ENCODE data around the gene SETX.
A peak's percentile ranks its signal among the peaks of the same experiment; 100 is the strongest.

The SETX gene

DNA sequence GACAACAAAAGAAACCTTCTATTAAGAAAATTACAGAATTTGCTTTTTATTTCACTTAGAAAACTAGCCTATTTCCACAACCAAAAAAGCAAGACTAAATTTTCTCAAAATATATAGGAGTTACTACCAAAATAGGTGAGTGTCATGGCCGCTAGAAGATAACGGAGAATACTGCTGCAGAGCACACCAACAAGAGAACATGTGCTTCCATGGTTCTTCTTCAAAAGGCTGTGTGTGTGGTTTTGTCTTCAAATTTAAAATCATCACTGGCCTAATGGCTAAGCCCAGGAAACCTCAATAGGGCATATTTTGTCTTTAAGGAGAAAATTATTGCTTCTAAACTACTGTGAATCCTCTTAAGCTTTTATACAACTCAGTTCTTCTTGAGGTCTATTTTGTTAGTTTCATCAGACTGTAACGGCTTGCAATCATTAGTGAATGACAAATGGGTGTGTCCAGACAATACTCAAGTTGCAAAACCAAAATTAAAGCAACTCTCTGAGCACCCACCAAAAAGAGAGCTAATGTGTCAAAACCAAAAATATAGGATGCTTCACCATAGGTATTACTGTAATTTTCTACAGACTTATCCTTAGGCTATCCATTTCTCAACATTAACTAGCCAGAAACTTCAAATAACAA, 3.3 kb downstream of the SETX start:
- no peak for DNase-seq (ENCODE audit: low spot score)

DNA sequence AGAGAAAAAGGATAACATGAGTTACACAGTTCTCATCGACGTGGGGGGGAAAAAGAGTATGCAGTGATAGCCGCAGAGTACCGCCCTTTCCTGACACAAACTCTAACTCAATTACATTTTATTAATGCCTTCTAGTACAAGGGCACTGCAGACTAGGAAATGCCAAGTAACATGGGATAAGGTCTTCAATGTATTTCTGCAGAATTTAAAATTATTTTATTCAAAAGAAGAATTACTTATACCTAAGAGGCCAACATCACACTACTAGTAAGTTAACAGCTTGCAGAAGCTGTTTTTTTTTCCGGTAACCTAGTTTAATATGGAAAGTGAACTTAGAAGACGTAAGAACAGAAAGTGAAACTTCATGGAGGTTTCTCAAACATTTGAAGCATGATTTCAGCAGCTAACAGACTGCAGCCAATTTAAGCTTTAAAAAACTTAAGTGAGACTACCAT, 3.9 kb downstream of the SETX start:
- peak; percentile 58 for DNase-seq (ENCODE audit: low spot score)

DNA sequence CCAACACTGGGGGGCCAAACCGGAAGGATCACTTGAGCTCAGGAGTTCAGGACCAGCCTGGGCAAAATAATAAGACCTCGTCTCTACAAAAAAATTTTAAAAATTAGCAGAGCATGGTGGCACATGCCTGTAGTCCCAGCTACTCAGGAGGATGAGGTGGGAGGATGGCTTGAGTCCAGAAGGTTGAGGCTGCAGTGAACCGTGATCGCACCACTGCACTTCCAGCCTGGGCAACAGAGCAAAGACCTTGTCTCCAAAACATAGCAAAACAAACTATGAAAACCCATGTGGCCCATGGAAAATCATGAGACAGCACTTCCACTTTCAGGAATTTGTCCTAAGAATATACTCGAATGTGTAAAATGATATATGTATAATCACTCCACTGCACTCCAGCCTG, 6.1 kb downstream of the SETX start:
- no peak for DNase-seq (ENCODE audit: low spot score)

DNA sequence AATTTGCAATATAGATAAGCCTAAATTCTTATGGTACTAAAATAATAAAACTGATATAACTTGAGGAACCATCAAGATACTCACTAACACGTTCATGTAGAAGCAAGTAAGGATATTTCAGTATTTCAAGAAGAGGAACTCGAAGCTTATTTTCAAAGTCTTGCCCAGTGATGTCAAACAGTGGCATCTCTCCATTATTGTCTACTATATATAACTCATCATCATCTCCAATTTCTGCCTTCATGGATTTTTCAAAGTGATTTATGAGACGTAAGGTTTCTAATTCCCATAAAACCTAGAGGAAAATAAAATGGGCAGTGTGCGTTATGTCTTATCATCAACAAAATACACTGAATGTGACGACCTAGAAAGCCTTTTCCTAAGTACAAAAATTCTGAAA, 8.6 kb downstream of the SETX start:
- DNase-seq (ENCODE audit: low spot score): no peak

DNA sequence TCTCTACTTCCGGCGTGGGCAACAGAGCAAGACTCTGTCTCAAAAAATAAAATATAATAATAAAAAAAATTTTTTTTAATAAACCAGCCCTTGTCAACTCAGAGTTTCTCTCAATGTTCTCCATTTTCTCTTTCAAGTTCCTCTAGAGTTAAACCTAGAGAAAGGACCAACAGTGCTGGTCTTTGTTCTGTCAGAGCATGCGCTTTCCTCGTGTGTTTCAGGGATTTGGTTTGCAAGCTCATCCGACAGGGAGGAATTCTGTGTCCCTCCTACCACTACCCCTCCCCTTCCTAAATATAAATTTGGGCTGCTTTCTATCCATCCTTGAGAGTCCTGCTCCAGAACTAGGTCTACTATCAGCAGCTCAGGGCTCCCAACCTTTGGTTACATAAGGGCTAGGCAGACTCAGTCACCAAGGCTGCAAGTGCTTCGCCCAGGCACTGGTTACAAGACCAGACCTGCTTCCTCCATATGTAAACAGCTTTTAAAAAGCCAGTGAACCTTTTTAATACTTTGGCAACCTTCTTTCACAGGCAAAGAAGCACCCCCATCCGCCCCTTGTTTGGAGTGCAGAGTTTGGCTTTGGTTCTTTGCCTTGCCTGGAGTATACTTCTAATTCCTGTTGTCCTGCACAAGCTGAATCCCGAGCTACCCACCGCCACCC, 13.5 kb downstream of the SETX start:
- no peak for DNase-seq (ENCODE audit: low spot score)

DNA sequence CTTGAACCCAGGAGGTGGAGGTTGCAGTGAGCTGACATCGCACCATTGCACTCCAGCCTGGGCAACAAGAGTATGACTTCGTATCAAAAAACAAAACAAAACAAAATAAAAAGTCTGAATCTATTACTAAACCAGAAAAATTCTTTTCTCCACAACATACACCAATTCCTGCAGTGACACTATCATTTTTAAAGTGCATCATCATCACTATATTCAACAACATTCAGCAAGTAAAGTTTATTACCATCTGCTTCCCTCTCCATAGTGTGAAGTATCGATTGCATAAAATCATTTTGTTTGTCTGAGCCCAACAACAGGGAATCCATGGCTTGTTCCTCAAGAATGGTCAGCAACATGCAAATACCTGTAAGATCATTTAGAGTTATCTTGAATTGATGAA, 20.4 kb downstream of the SETX start:
- DNase-seq (ENCODE audit: low spot score): no peak

DNA sequence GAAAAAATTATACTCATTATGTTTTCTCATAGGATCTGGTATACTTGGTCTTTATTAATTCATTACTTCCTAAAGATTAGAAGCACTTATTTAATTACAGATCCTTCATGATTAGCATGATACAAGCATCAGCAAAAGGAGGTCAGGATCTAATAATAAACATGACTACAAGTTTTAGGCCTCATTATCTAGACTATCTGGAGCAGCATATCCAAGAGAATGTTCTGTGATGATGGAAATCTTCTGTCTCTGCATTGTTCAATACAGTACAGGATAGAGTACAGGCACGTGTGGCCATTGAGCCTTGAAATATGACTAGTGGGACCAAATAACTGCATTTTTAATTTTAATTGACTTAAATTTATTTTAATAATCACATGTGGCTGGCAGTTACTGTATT, 21.2 kb downstream of the SETX start:
- no peak for DNase-seq (ENCODE audit: low spot score)

DNA sequence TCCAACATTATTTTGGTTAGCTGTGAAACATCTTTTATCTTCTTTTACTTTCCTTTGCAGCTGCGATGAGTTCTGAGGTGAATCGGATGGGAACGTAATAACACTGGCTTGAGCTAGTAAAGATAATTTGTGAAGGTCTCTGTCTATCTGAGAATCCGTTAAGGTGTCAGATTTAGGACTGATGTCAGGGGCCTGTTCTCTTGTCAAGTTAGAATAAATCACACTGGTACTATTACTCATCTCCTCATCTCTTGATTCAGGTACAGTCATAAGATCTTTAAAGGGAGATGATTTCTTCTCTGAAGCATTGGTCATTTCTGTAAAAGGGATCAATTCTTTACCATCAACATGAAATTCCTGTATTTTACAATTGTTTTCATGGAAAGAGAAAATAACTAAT, 26.2 kb downstream of the SETX start:
- no peak for DNase-seq (ENCODE audit: low spot score)

DNA sequence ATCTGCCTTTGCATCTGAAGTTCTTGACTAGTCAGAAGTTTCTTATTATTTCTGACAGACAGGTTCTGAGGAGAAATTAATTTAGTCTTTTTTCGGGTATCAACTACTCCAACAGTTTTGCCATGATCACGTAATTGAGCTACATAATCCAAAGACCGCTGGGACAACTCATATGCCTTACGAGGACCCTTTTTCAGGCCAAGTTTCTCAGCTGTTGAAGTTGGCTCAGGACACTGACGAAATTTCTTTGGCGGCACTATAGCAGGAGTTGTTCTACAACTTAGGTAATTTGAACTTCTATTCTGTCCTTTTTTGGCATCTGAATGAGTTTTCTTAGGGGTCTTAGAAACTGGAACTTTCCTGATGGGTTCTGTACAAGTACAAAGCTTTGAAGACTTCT, 27.2 kb downstream of the SETX start:
- no peak for DNase-seq (ENCODE audit: low spot score)

DNA sequence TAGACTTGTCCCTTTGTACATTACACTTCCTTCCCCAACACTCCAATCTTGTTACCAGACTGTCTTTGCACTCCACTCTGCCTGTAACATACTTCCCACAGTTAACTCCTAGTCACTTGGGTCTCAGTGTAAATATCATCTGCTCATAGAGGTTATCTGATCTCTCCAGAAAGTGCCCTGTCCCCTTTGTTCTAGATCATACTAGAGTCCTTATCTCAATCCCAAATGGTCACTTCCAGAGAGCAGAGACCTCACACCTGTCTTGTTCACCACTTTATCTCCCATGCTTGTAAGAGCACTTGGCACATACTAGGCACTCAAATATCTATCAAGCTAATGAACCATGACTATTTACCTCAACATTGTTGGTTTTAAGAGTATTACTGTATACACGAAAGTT, 30.4 kb downstream of the SETX start:
- DNase-seq (ENCODE audit: low spot score): no peak

DNA sequence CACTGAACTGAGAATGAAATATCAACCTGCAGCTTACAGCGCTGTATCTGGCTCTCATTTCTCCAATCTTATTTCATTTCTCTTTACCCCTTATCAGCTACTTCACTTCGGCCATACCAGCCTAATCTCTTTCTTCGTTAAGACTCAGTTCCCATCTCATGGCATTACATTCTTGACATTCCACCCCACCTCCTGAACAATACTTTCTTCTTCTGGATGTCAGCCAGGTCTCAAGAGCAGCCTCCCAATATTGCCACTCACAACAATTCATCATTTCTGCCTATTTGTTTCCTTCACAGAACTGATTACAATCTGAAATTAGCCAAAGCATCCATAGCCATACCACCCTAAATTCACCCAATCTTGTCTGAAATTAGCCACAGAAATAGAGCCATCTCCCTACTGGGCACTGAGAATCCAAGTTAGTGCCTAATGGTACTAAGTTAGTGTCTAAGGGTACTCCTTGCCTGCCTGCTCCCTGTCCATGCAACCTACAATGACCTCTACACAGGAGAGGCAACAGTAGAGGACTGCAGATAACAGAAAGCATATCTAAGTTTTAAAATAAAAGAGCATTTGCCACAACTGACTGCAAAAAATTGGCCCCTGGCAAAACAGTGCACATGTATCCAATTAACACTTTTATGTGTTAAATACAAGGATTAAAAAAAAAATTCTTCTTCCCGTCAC, 35.2 kb downstream of the SETX start:
- no peak for DNase-seq (ENCODE audit: low spot score)

DNA sequence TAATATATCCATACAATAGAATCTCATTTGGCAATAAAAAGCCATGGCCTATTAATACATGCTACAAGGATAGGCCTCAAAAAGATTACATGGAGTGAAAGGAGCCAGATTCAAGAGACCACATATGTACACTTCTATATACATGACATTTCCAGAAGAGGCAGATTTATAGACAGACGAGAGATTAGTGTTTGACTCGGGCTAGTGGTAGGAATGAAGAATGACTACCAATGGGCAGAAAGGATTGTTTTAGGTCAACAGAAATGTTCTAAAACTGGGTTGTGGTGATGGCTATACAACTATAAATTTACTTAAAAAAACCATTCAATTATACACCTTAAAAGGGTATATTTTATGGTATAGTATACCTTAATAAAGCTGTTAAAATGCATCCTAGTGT, 41.9 kb downstream of the SETX start:
- no peak for DNase-seq (ENCODE audit: low spot score)

DNA sequence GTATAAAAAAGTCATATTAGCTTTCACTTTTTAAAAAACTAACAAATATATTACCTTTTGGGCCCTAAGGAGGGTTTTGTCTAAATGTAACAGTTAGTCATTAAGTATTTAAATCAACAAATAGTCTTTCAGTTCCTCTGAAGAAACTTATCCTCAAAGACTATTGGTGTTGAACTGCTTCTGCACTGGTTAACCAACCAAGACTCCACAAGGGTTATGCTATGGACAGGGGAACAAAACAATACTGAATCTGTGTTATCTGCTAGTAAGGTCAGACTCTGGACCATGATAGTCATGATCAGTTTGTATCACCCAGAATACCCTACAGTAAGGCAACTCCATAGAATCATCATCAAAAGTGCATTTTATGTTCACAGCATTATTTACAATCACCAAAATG, 42.4 kb downstream of the SETX start:
- DNase-seq (ENCODE audit: low spot score): no peak

DNA sequence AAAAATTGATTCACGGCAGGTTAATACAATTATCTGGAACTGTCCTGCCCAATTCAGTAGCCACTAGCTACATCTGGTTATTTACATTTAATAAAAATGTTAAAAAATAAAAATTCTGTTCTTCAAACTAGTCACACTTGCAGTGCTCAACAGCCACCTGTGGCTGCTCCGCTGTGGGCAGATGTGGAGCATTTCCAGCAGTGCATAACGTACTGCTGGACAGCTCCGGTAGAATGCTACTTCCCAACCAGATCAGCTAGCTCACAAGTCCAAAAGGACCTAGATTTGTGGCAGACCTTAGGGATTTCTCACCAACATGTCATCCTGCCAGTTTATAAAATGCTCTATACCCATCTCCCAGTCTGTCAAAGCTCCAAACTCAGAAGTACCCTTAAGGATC, 42.8 kb downstream of the SETX start:
- no peak for DNase-seq (ENCODE audit: low spot score)

DNA sequence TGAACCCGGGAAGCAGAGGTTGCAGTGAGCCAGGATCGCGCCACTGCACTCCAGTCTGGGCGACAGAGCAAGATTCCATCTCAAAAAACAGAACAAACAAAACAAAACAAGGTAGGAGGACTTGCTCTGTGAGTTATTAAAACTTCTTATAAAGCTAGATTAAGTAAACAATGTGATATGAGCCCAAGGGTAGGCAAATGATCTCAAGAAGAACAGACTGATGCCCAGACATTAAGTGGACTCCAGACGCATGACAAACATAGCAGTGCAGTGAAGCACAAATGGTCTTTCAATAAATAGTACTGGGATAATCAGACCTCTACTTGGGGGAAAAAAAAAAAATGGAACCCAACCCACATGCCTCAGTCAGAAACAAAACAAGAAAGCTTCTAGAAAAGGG, 45.7 kb downstream of the SETX start:
- no peak for DNase-seq (ENCODE audit: low spot score)

DNA sequence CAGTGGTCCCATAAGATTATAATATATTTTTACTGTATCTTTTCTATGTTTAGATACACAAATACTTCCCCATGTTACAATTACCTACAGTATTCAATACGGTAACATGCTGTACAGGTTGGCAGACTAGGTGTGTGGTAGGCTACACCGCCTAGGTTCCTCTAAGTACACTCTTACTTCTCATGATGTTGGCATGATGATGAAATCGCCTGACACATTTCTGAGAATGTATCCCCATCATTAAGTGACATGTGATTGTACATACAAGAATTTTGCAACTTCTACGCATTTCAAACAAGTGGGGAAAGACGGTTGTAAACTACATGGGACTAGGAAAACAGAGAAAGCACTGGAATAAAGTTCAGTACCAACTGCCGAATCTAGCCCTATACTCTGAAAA, 53.3 kb downstream of the SETX start:
- DNase-seq (ENCODE audit: low spot score): no peak

DNA sequence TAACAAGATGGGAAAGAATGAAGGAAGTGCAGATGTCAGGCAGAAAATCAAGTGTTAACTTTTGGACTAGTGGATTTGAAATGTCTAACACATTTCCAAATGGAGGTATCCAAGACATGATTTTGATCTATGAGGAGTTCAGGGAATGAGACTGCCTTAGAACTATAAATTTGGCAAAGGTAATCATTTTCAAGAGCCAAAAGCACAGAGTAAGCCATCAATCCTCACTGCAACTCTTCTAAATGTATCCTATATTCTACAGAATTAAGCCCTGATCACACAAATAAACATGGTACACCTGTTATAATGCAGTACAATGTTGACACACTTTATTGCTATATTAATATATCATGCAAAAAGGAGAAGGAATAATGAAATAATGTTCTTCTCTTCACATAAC, 55.6 kb downstream of the SETX start:
- no peak for DNase-seq (ENCODE audit: low spot score)

DNA sequence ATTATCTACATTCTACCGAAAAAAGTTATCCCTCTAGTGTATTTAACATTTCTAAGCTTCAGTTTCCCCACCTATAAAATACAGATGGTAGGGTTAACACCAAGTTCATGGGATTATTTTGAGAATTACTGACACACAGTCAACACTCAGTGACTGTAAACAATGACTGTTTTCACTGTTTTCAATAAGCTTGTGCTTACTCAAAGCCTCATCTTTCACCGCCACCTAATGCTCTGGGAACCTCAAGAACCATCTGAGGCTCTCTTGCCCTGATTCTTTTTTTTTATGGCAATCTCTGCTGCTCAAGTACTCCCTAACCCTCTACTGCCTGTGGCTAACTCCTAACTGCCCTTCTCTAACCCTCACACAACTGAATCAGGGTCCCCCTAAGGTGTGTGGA, 59.6 kb downstream of the SETX start:
- DNase-seq (ENCODE audit: low spot score): no peak

DNA sequence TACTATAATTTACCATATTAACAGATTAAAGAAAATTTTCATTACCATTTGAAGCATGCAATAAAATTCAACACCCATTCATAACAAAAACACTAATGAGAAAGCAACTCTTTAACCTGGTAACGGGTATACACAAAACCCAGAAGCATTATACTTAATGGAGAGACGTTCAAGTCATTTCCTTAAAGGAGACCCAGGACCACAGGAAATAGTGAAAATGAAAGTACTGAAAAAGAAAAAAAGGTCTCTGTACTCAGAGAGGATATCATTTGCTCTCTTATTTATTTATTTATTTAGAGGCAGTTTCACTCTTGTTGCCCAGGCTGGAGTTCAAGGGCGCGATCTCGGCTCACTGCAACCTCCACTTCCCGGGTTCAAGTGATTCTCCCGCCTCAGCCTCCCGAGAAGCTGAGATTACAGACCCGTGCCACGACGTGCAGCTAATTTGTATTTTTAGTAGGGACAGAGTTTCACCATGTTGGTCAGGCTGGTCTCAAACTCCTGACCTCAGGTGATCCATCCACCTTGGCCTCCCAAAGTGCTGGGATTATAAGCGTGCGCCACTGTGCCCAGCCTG, 61.6 kb downstream of the SETX start:
- DNase-seq (ENCODE audit: low spot score): peak; percentile 27

DNA sequence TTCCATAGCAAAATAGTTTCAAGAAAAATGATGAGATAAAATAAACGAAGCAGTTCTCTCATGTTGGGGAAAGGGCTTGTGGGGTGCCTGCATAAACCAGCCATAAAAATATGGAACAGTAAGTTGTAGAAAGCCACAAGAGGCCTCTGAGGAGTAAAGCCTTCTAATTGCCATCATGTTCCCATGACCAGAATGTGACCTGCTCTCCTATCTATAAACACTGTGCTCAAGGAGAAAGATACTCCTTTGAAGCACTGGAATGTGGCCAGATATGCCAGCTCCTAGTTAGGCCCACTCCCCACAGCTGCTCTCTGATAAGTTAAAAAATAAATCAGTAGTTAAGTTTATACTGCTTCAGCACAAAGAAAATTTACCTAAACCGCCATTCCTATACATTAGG, 65.8 kb downstream of the SETX start:
- DNase-seq (ENCODE audit: low spot score): no peak

DNA sequence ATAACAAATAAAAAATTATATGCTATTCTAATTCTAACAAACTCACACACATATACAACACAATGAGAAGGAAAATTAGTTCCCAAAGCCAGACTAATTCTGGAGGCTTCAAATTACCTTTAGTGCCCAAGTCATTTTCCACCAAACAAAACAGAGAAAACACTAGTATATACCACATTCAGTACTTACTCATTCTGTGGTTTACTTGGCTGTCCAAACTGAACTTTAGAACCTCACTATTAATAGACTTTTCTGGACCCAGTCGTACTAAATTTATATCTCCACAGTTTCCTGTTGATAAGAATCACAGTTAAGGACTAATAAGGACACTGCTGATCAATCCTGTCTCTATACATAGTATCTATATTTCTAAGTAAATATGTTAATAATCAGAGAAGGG, 66.4 kb downstream of the SETX start:
- no peak for DNase-seq (ENCODE audit: low spot score)

DNA sequence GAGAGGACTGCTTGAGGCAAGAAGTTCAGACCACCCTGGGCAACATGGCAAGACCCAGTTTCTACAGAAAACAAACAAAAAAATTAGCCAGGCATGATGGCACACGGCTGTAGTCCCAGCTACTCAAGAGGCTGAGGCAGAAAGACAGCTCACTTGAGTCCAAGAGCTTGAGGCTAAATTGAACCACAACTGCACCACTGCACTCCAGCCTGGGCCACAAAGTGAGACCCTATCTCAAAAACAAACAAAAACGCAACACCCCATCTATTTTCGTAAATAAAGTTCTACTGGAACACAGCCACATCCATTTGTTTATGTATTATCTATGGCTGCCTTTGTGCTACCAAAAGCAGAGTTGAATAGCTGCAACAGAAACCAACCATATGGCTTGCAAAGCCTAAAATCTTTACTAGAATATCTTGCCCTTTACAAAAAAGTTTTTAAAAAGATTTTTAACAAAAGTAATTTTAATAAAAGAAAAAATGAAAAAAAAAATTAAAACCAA, 67.5 kb downstream of the SETX start:
- no peak for DNase-seq (ENCODE audit: low spot score)

DNA sequence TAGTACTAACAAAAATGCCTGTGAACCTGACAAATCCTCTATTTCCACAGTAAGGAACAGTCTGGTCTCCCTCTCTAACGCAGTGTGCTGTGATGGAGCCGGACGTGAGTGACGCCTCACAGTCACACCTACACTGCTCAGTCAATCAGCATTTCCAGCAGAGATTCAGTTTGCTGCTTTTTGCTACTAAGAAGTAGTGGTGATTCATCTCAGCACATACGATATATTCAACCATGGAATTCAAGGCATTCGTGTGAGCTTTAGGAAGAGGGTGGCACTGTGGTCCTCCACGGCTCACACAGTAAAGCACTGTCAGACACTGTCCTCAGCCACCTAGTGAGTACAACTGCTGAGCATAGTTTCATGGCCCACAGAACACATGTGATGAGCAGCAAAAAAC, 70.9 kb downstream of the SETX start:
- DNase-seq (ENCODE audit: low spot score): no peak
